ES-I3 (cell line): ENCODE data around the gene MIEF2.
A peak's percentile ranks its signal among the peaks of the same experiment; 100 is the strongest.

Experiments used
- H3K36me3 ChIP-seq: 2 replicates; pipeline ENCODE4 v1.6.1; 2013; ENCODE audit warnings: mild to moderate bottlenecking, low read length, control low read depth, moderate library complexity; ENCODE audit not compliant: insufficient read depth
- H3K4me1 ChIP-seq: 2 replicates; pipeline ENCODE4 v1.6.1; 2013; ENCODE audit warnings: mild to moderate bottlenecking, control low read depth, low read length; ENCODE audit not compliant: insufficient read depth
- H3K9ac ChIP-seq: 2 replicates; pipeline ENCODE4 v1.6.1; 2013; ENCODE audit warnings: low read depth, mild to moderate bottlenecking, low read length, moderate library complexity
- H3K9me3 ChIP-seq: 2 replicates; pipeline ENCODE4 v1.6.1; 2013; ENCODE audit warnings: mild to moderate bottlenecking, low read length, moderate library complexity; ENCODE audit not compliant: control insufficient read depth, insufficient read depth

Gene MIEF2

GRCh38 chr17:18246880-18247612 lies 13.4 kb upstream of the MIEF2 start:
- peak overlapping the region; percentile 53 for H3K9ac ChIP-seq
- H3K9me3 ChIP-seq: no peaks in the 10 kb centered on the region
- peaks cover 14% of the 10 kb centered on the region for H3K36me3 ChIP-seq
- H3K4me1 ChIP-seq: peaks cover 7% of the 10 kb centered on the region; the same call in 1 of the 2 replicates

- no peak overlapping the region for H3K9ac ChIP-seq
- H3K9me3 ChIP-seq: no peaks in the 10 kb centered on the region
- H3K4me1 ChIP-seq: peaks cover 7% of the 10 kb centered on the region; the same call in 1 of the 2 replicates
- H3K36me3 ChIP-seq: peaks cover 14% of the 10 kb centered on the region
Observed at GRCh38 chr17:18247613-18248001, 12.9 kb upstream of the MIEF2 start.

- H3K36me3 ChIP-seq: peaks cover 18% of the 10 kb centered on the region
- peaks cover 7% of the 10 kb centered on the region; the same call in 1 of the 2 replicates for H3K4me1 ChIP-seq
- no peaks in the 10 kb centered on the region for H3K9me3 ChIP-seq
- H3K9ac ChIP-seq: no peak overlapping the region
Observed at GRCh38 chr17:18248300-18248731, 12.1 kb upstream of the MIEF2 start.

- H3K36me3 ChIP-seq: peaks cover 16% of the 10 kb centered on the region
Observed at GRCh38 chr17:18248811-18249210, 11.7 kb upstream of the MIEF2 start.

GRCh38 chr17:18250259-18250658 lies 10.2 kb upstream of the MIEF2 start:
- Histone ChIP-seq H3K36me3 (peaks cover 16% of the 10 kb centered on the region), H3K4me1 (peaks cover 7% of the 10 kb centered on the region; the same call in 1 of the 2 replicates), H3K9me3 (no peaks in the 10 kb centered on the region), H3K9ac (no peak overlapping the region)

More at GRCh38 chr17:18248811-18249210, 11.7 kb upstream of the MIEF2 start:
- Histone ChIP-seq H3K9ac (no peak overlapping the region), H3K9me3 (no peaks in the 10 kb centered on the region), H3K4me1 (peaks cover 7% of the 10 kb centered on the region; the same call in 1 of the 2 replicates)

- H3K36me3 ChIP-seq: peaks cover 17% of the 10 kb centered on the region
- no peak overlapping the region for H3K9ac ChIP-seq
- no peaks in the 10 kb centered on the region for H3K9me3 ChIP-seq
- peaks cover 7% of the 10 kb centered on the region; the same call in 1 of the 2 replicates for H3K4me1 ChIP-seq
Observed at GRCh38 chr17:18250708-18251107, 9.8 kb upstream of the MIEF2 start.

GRCh38 chr17:18251204-18251603 lies 9.3 kb upstream of the MIEF2 start:
- no peaks in the 10 kb centered on the region for H3K9me3 ChIP-seq
- H3K9ac ChIP-seq: no peak overlapping the region
- peaks cover 17% of the 10 kb centered on the region for H3K36me3 ChIP-seq
- peaks cover 7% of the 10 kb centered on the region; the same call in 1 of the 2 replicates for H3K4me1 ChIP-seq

GRCh38 chr17:18252160-18252559 lies 8.3 kb upstream of the MIEF2 start:
- Histone ChIP-seq H3K9ac (no peak overlapping the region), H3K4me1 (peaks cover 13% of the 10 kb centered on the region; the same call in 1 of the 2 replicates), H3K36me3 (peaks cover 12% of the 10 kb centered on the region), H3K9me3 (no peaks in the 10 kb centered on the region)

- Histone ChIP-seq H3K36me3 (peaks cover 12% of the 10 kb centered on the region), H3K9me3 (no peaks in the 10 kb centered on the region), H3K4me1 (0 out of 2 replicates have a peak, but pooled peaks cover 6% of the 10 kb centered on the region), H3K9ac (no peak overlapping the region)
Observed at GRCh38 chr17:18253187-18253884, 7.1 kb upstream of the MIEF2 start.

- Histone ChIP-seq H3K4me1 (peaks cover 6% of the 10 kb centered on the region; the same call in 1 of the 2 replicates), H3K9ac (no peak overlapping the region), H3K9me3 (no peaks in the 10 kb centered on the region), H3K36me3 (peaks cover 12% of the 10 kb centered on the region)
Observed at GRCh38 chr17:18253947-18254821, 6.3 kb upstream of the MIEF2 start.

GRCh38 chr17:18254888-18255649 lies 5.4 kb upstream of the MIEF2 start:
- Histone ChIP-seq H3K36me3 (peaks cover 12% of the 10 kb centered on the region), H3K9ac (no peak overlapping the region), H3K9me3 (no peaks in the 10 kb centered on the region), H3K4me1 (peaks cover 11% of the 10 kb centered on the region; the same call in 1 of the 2 replicates)

GRCh38 chr17:18256351-18256750 lies 4.1 kb upstream of the MIEF2 start:
- no peaks in the 10 kb centered on the region for H3K9me3 ChIP-seq
- H3K9ac ChIP-seq: no peak overlapping the region
- peaks cover 12% of the 10 kb centered on the region for H3K36me3 ChIP-seq
- peaks cover 12% of the 10 kb centered on the region; the same call in 1 of the 2 replicates for H3K4me1 ChIP-seq

- H3K4me1 ChIP-seq: peaks cover 16% of the 10 kb centered on the region
- peaks cover 12% of the 10 kb centered on the region for H3K36me3 ChIP-seq
- peak overlapping the region; percentile 85; the same call in 1 of the 2 replicates for H3K9ac ChIP-seq
- H3K9me3 ChIP-seq: no peaks in the 10 kb centered on the region
Observed at GRCh38 chr17:18256776-18257175, 3.7 kb upstream of the MIEF2 start.
